Measurements from ENCODE around the gene PEF1.
A peak's percentile ranks its signal among the peaks of the same experiment; 100 is the strongest.

PEF1 gene

DNA sequence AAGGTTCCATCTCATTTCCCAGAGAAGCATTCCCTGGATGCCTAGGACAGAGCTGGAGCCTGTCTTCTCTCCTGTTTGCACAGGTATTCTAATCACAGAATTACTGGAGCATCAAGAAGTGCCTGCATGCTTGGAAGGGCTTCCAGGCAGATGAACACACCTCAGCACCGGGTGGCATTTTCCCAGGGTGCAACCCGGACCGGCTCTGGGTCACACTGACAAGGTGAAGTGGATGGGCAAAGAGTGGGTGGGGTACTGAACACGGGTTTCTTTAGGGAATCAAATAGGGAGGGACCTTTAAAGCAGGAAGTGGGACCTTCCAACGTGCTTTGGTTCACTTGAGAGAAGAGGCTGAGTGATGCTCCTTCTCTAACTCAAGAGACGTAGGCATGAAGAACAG lies 7.1 kb upstream of the PEF1 start:
- peaks cover 0 to 56% (median 30%) of the 10 kb centered on the region in 4 donors for H3K4me1 ChIP-seq
- H3K27me3 ChIP-seq = no peaks in the 10 kb centered on the region
- peaks cover 4 to 45% (median 21%) of the 10 kb centered on the region in 3 donors for H3K36me3 ChIP-seq
- peak in 1 of 2 donors; percentile 56 for DNase-seq
- TF ChIP-seq, protein P1, sequence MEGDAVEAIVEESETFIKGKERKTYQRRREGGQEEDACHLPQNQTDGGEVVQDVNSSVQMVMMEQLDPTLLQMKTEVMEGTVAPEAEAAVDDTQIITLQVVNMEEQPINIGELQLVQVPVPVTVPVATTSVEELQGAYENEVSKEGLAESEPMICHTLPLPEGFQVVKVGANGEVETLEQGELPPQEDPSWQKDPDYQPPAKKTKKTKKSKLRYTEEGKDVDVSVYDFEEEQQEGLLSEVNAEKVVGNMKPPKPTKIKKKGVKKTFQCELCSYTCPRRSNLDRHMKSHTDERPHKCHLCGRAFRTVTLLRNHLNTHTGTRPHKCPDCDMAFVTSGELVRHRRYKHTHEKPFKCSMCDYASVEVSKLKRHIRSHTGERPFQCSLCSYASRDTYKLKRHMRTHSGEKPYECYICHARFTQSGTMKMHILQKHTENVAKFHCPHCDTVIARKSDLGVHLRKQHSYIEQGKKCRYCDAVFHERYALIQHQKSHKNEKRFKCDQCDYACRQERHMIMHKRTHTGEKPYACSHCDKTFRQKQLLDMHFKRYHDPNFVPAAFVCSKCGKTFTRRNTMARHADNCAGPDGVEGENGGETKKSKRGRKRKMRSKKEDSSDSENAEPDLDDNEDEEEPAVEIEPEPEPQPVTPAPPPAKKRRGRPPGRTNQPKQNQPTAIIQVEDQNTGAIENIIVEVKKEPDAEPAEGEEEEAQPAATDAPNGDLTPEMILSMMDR (IDR thresholded peaks at IDR 0.05) = no peak
- no peak overlapping the region for H3K4me3 ChIP-seq
- no peaks in the 10 kb centered on the region for H3K9me3 ChIP-seq
- intact Hi-C loops (cut with DNase I; ENCODE audit: low total_unique reads) = no loop called here
- H3K27ac ChIP-seq = peak overlapping the region in 1 of 2 donors; percentile 42

DNA sequence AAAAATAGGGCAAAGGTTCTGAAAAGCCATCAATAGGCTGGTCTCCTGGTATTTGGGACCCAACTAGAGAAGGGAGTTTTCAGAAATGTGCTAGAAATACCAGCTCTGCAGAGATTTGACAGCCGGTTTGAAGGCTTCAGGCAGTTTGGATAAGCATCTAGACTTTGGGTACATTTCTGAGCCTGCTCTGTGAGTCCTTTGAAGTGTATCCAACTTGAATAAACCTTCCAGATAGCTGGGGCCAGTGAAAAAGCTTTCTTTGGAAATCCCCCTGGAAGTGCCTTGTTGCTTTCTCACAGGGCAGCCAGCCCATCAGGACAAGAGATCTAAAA lies 6.4 kb upstream of the PEF1 start:
- intact Hi-C loops (cut with DNase I; ENCODE audit: low total_unique reads) = no loop called here
- H3K27ac ChIP-seq = peak overlapping the region; percentile 21 to 42
- TF ChIP-seq, protein P1 (IDR thresholded peaks at IDR 0.05) = no peak
- H3K9me3 ChIP-seq = no peaks in the 10 kb centered on the region
- DNase-seq = no peak
- no peaks in the 10 kb centered on the region for H3K27me3 ChIP-seq
- H3K4me1 ChIP-seq = peaks cover 0 to 57% (median 35%) of the 10 kb centered on the region in 4 donors
- no peak overlapping the region for H3K4me3 ChIP-seq
- H3K36me3 ChIP-seq = peaks cover 4 to 38% (median 21%) of the 10 kb centered on the region in 3 donors

DNA sequence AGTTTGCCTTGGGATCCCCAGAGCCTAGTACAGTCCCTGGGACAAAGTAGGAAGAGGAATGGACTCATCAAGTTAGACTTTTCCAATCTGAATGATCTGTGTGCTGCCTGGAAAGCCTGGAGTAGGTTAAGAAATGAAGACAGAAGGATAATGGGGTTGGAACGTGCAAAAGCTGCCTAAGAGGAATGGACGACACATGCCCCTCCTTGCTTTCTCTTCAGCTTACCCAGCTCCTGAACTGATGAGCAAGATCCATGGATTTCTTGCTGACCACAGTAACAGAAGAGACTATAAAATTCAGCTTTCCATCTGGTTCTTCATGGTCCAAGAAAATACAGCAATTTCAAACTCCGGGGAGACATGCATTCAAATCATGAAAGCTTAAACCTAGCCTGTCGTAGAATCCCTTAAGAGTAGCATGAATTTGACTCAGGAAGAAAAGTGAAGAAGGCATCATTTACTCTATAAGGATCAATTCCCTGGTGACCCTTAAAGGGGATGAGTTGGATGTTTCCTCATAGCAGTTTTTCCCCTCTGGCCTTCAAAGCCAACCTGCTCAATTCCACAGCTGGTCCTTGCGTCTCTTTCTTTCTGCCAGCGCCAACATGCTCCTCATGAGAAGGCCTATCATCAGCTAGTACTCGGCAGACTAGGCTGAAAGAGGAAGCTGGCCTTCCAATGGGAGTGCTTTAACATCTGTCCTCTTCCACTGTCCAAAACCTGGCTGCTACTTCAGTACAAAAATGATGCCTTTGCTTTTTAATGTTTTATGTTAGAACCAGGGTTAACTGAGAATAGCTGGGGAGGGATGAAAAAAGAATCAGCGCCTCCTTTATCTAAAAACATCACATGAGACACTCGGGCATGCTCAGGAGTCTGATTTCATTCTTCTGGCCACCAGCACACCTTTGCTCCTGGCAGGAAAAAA lies 5.7 kb upstream of the PEF1 start:
- H3K4me1 ChIP-seq = peaks cover 0 to 58% (median 41%) of the 10 kb centered on the region in 4 donors

DNA sequence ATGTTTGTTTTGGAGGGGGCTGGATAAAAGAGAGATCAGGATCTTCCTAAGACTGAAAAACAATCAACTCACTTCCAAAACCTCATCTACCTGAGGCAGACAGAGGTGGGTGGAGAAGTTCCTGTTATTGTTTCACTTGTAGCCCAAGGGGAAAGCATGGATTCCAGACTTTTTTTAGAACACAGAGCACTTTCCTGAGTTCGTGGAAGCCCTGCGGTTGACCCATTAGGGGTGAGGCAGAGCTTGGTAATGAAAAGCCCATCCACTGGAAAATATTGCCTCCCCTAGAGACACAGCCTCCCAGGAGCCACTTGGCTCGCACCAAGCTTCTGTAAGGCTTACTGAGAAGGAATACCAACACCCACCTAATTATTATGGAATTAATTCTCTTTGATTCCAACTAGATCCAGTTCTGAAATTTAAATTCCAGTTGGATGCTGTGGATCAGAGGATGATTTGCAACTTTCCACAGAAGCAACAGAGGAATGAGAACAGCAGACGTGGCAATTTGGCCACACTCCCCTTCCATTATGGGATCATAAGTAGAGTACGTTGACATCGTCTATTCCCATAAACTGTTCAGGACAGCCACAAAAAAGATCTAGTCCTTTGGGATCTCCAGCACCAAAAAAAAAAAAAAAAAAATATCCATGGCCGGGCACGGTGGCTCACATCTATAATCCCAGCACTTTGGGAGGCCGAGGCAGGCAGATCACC lies 4.1 kb upstream of the PEF1 start:
- H3K9me3 ChIP-seq = no peaks in the 10 kb centered on the region
- intact Hi-C loops (cut with DNase I; ENCODE audit: low total_unique reads) = no loop called here
- TF ChIP-seq, protein P1 (IDR thresholded peaks at IDR 0.05) = no peak
- H3K4me1 ChIP-seq = peaks cover 0 to 64% (median 46%) of the 10 kb centered on the region in 4 donors
- H3K27me3 ChIP-seq = no peaks in the 10 kb centered on the region
- H3K27ac ChIP-seq = peak overlapping the region; percentile 60 to 95
- peak in 1 of 2 donors; percentile 53 for DNase-seq
- H3K4me3 ChIP-seq = no peak overlapping the region
- H3K36me3 ChIP-seq = peaks cover 4 to 18% (median 14%) of the 10 kb centered on the region in 3 donors

More for the DNA sequence above, 5.7 kb upstream of the PEF1 start:
- TF ChIP-seq, protein P1 (IDR thresholded peaks at IDR 0.05) = no peak
- H3K4me3 ChIP-seq = no peak overlapping the region
- no peaks in the 10 kb centered on the region for H3K27me3 ChIP-seq
- no peaks in the 10 kb centered on the region for H3K9me3 ChIP-seq
- intact Hi-C loops (cut with DNase I; ENCODE audit: low total_unique reads) = no loop called here
- no peak for DNase-seq
- peak overlapping the region; percentile 21 to 42 for H3K27ac ChIP-seq
- H3K36me3 ChIP-seq = peaks cover 4 to 32% (median 21%) of the 10 kb centered on the region in 3 donors

DNA sequence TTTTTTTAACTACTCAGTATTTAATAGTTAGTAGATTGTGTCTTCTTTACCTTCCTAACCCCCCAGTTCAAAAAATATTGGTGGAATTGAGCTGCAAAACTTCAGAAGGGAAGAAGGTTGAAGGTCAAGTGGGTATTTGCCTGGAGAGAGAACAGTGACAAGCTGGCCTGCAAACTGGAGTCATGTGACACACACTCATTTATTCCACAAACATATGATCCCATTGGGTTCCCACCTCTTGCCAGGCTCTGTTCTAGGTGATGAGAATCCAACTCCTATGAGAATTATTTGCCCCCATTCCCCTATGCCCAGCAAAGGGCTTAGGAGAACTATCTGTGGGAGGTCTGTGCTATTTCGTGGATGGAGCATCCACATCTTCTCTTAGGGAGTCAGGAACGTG lies 3.5 kb upstream of the PEF1 start:
- no peaks in the 10 kb centered on the region for H3K9me3 ChIP-seq
- no peak overlapping the region for H3K4me3 ChIP-seq
- peaks cover 0 to 71% (median 52%) of the 10 kb centered on the region in 4 donors for H3K4me1 ChIP-seq
- peak overlapping the region; percentile 60 to 95 for H3K27ac ChIP-seq
- intact Hi-C loops (cut with DNase I; ENCODE audit: low total_unique reads) = no loop called here
- peak in 1 of 2 donors; percentile 50 for DNase-seq
- no peaks in the 10 kb centered on the region for H3K27me3 ChIP-seq
- TF ChIP-seq, protein P1 (IDR thresholded peaks at IDR 0.05) = no peak
- peaks cover 4 to 11% (median 8%) of the 10 kb centered on the region in 3 donors for H3K36me3 ChIP-seq
